Lung microvascular endothelial cell (primary cell): ENCODE data around the gene CFAP100. TPM values are rescaled to one million over a fixed set of nuclear protein-coding genes. Genes with fewer than 3 reads are reported as not detected.

Source experiments
- DNase-seq, 2 donors: peaks; one replicate each; pipeline versions ENCODE4 v3.0.0 to v3.0.0-alpha.2; 2010; ENCODE audit warnings: low read depth in 2 of 2
- total RNA-seq: library from RNA; depleted of rRNA; stranded (reverse); fragments of >200 nt; gene quantifications from 2 replicates; pipeline ENCODE4 v1.2.1, GENCODE V29; 2014

The CFAP100 gene
- total RNA-seq, 1 donor from 2014 or later, result not detected

DNA sequence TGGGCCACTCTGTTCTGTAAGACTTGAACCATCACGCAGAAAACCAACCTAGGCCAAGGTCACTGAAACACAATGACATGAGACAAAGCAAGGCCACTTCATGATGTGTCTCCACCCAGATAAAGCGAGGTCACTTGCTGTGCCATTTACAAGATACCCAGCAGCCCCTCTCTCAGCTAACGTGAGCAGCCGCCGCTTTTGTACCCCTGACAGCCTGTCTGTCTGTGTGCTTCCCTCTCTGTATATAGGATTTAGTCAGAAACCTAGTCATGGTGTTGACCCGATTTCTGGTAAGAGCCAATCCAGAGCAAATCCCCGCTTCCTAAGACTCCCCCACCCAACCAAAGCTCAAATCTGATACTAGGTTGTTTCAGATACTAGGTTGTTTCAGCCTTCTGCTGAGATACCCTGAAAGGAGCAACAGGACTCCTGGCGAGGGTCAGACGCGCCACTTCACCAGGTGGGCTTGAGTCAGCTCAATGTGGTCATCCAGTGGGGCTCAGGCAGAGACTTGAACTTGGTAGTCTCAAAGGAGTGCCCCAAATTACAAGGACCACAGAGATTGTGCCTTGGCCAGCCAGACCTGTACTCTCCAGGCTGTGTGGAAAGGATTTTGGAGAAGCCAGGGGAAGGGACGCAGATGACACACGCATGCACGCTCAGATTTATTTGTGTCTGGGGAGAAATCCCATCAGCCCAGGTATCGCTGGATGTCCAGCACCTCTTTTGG is 84.0 kb downstream of the CFAP100 start:
- no peak for DNase-seq

DNA sequence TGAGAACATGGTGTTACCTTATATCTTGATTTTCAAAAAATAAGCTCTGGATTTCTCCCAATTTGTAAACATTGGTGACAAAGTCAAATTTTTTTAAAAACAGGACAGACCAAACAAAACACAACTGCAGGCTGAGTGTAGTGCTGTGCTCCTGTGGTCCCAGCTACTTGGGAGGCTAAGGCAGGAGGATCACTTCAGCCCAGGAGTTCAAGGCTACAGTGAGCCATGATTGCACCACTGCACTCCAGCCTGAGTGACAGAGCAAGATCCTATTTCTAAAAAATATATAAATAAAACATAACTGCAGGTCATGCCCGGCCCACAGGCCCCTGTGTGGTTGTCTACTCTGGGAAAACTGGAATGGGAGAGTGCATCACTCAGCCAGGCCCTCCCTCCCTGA is 84.9 kb downstream of the CFAP100 start:
- DNase-seq, result no peak

DNA sequence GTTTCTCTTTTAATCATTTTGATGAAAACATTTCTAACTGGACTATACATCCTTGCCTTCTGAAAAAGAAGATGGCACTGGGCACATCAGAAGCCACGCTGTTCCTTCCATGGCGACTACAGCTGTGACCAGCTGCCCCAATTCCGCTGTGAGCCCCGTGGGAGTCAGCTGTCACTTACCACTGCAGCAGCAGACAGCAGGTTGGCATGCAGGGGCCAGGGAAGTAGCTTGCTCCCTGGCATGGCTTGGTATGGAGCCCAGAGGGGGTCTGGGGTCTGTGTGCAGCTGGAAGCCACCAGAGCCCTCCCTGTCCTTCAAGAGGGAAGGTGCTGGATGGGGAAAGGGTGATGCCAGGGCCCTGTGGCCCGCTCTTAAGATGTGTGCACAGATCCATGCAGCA is 85.5 kb downstream of the CFAP100 start:
- no peak for DNase-seq

- peak in 1 of 2 donors; percentile 17 for DNase-seq
These were observed 86.2 kb downstream of the CFAP100 start for GRCh38 chr3:126480861-126481260.

DNA sequence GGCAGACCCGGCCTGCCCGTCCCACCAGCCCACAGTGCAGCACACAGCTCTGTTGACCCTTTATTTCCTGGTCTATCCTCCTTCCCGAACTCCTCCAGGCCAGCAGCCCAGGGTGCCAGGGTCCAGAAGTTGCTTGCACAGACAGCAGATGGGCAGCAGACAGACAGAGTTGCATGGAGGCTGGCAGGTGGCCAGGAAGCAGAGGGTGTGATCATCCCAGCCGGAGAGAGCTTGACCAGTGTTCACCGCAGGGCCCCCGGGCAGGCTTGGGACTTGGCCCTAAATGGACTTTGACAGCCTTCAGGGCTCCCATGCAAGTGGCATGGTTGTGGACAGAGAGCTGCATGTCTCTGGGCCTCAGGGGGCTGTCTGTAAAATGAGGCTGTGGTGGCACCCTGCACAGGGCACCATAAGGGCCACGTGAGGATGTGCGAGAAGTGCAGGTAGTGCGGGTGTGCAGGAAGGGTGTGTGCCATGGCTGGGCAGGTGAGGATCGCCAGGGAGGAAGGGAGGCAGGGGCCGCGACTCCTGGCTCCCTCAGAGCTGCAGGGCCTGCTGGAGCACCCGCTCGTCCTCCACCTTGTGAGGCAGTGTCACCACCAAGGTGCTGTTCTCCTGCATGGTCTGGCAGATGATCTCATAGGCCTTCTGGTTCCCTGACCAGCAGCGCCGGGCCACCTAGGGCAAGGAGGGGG is 87.2 kb downstream of the CFAP100 start:
- peak in 1 of 2 donors; percentile 48 for DNase-seq

- DNase-seq, result no peak
These were observed 88.0 kb downstream of the CFAP100 start for GRCh38 chr3:126482503-126483255.

- no peak for DNase-seq
These were observed 88.6 kb downstream of the CFAP100 start for GRCh38 chr3:126483321-126483761.

DNA sequence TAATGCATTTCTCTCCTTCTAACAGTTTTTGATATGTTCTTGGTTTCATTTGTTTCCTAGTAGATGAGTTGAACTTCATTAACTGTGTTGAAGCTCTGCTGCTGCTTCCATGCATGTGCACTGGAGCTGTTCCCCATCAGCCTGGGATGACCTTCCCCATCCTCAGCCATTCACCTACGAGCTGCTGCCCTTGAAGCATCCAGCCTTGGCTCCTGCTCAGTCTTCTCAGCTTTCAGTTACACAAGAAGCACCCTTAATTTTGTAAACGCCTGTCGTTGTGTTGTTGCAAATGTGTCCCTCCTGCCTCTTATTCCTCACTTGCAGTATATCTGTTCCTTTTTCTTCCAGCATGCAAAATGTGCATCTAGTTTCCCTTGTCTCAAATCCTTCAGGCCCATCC is 89.4 kb downstream of the CFAP100 start:
- no peak for DNase-seq

GRCh38 chr3:126484662-126485061 is 90.0 kb downstream of the CFAP100 start:
- DNase-seq, result no peak

- no peak for DNase-seq
These were observed 90.6 kb downstream of the CFAP100 start for GRCh38 chr3:126485176-126485897.

DNA sequence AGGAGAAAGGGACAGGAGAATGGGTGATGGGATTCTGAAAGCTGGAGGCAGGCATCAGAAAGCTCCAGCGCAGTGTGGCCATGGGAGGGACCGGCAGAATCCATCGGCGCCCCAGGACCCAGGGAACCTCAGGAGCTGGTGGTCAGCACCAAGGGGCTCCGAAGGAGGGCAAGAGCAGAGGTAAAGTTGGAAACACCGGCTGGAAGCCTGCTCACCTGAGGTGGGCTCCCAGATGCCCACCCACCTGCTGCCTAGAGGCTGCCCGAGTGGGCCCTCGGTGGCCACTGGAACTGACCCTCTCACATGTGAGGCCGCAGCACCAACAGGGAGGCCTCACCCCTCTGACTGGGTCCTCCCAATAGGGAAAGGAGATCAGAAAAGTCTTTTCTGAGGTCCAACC is 91.2 kb downstream of the CFAP100 start:
- DNase-seq, result no peak

Other genes starting within 250 kb of the CFAP100 start
- not detected in 2 replicates for gene ALDH1L1, start 214.3 kb upstream of the CFAP100 start, total RNA-seq
- 1.5 and 8.1 TPM in 2 replicates for gene KLF15, start 37.5 kb upstream of the CFAP100 start, total RNA-seq
- gene ZXDC, start 81.0 kb downstream of the CFAP100 start, total RNA-seq, result 8.7 and 17.3 TPM in 2 replicates
- not detected in 2 replicates for gene UROC1, start 122.9 kb downstream of the CFAP100 start, total RNA-seq
- gene CHST13, start 129.2 kb downstream of the CFAP100 start, total RNA-seq, result not detected in 2 replicates
- not detected in 2 replicates for gene C3orf22, start 164.0 kb downstream of the CFAP100 start, total RNA-seq